ENCODE results near the gene SERPINA5.
A peak's percentile ranks its signal among the peaks of the same experiment; 100 is the strongest.

The SERPINA5 gene

GRCh38 chr14:94550041-94550440, 31.2 kb upstream of the SERPINA5 start:
- DNase-seq = no peak

GRCh38 chr14:94555991-94556390, 25.2 kb upstream of the SERPINA5 start:
- DNase-seq = no peak

- peak; percentile 1 for DNase-seq
These were observed 23.9 kb upstream of the SERPINA5 start for GRCh38 chr14:94557327-94557726.

GRCh38 chr14:94558842-94559241, 22.4 kb upstream of the SERPINA5 start:
- DNase-seq = no peak

- peak; percentile 10 for DNase-seq
These were observed 21.5 kb upstream of the SERPINA5 start for GRCh38 chr14:94559638-94560290.

GRCh38 chr14:94560291-94560665, 20.9 kb upstream of the SERPINA5 start:
- DNase-seq = peak; percentile 1

- DNase-seq = peak; percentile 5
These were observed 20.2 kb upstream of the SERPINA5 start, which contains the start of gene SERPINA4 for GRCh38 chr14:94560751-94561655. Gene SERPINA4 (plus strand): TSS chr14:94561442. CDS start chr14:94563483, 2,041 bp downstream.

- peak; percentile 5 for DNase-seq
These were observed 19.6 kb upstream of the SERPINA5 start for GRCh38 chr14:94561656-94562010.

- peak; percentile 21 for DNase-seq
These were observed 19.2 kb upstream of the SERPINA5 start for GRCh38 chr14:94562022-94562421.

GRCh38 chr14:94562941-94563883, 18.0 kb upstream of the SERPINA5 start:
- DNase-seq = peak; percentile 7

- no peak for DNase-seq
These were observed 16.8 kb upstream of the SERPINA5 start for GRCh38 chr14:94564381-94564780.

GRCh38 chr14:94568186-94568585, 13.0 kb upstream of the SERPINA5 start:
- DNase-seq = peak; percentile 4

- peak; percentile 12 for DNase-seq
These were observed 11.7 kb upstream of the SERPINA5 start for GRCh38 chr14:94569381-94570001.

GRCh38 chr14:94570002-94570400, 11.2 kb upstream of the SERPINA5 start:
- peak; percentile 15 for DNase-seq

GRCh38 chr14:94570440-94570839, 10.8 kb upstream of the SERPINA5 start:
- peak; percentile 13 for DNase-seq

- peak; percentile 52 for DNase-seq
These were observed 9.8 kb upstream of the SERPINA5 start for GRCh38 chr14:94571395-94571794.

- no peak for DNase-seq
These were observed 9.3 kb upstream of the SERPINA5 start for GRCh38 chr14:94571950-94572349.

- peak; percentile 11 for DNase-seq
These were observed 8.5 kb upstream of the SERPINA5 start for GRCh38 chr14:94572637-94573303.

- DNase-seq = peak; percentile 6
These were observed 7.5 kb upstream of the SERPINA5 start for GRCh38 chr14:94573475-94574277.

GRCh38 chr14:94574336-94574735, 6.9 kb upstream of the SERPINA5 start:
- DNase-seq = peak; percentile 5
